Trophoblast cell (in vitro differentiated cells and primary cell): ENCODE data around the gene TMEM95.
A peak's percentile ranks its signal among the peaks of the same experiment; 100 is the strongest.

Experiments used
- DNase-seq, 2 donors: peaks; one replicate each; pipeline ENCODE4 v3.0.0-alpha.2; 2016
- H2AFZ ChIP-seq: 2 replicates; pipeline ENCODE4 v1.6.1; 2013; ENCODE audit warnings: low read length, moderate library complexity, mild to moderate bottlenecking; ENCODE audit not compliant: insufficient read depth, poor library complexity
- H2AK5ac ChIP-seq: 2 replicates; pipeline ENCODE4 v1.6.1; 2013; ENCODE audit warnings: mild to moderate bottlenecking, low read length
- H2BK120ac ChIP-seq: 2 replicates; pipeline ENCODE4 v1.6.1; 2013; ENCODE audit warnings: low read length, mild to moderate bottlenecking, moderate library complexity; ENCODE audit not compliant: insufficient read depth, poor library complexity
- H2BK12ac ChIP-seq: 2 replicates; pipeline ENCODE4 v1.6.1; 2013; ENCODE audit warnings: mild to moderate bottlenecking, low read length, moderate library complexity
- H2BK5ac ChIP-seq: 2 replicates; pipeline ENCODE4 v1.6.1; 2013; ENCODE audit warnings: low read length, low read depth, moderate library complexity, mild to moderate bottlenecking; ENCODE audit not compliant: poor library complexity
- H3K14ac ChIP-seq: 2 replicates; pipeline ENCODE4 v1.6.1; 2013; ENCODE audit warnings: mild to moderate bottlenecking, low read length
- H3K18ac ChIP-seq: 2 replicates; pipeline ENCODE4 v1.6.1; 2013; ENCODE audit warnings: mild to moderate bottlenecking, low read length
- H3K23ac ChIP-seq: 2 replicates; pipeline ENCODE4 v1.6.1; 2013; ENCODE audit warnings: low read length
- H3K27ac ChIP-seq: 2 replicates; pipeline ENCODE4 v1.5.1; 2013; ENCODE audit warnings: low read depth, mild to moderate bottlenecking, inconsistent platforms, low read length, moderate library complexity
- H3K27me3 ChIP-seq: 2 replicates; pipeline ENCODE4 v1.6.1; 2013; ENCODE audit warnings: inconsistent platforms, mild to moderate bottlenecking, low read length, moderate library complexity; ENCODE audit not compliant: insufficient read depth
- H3K36me3 ChIP-seq, 2 experiments: 1 replicate in 1 of 2; 2 replicates in 1 of 2; pipeline ENCODE4 v1.6.1; 2013; ENCODE audit warnings: low read length in 2 of 2, mild to moderate bottlenecking in 2 of 2, moderate library complexity in 1 of 2; ENCODE audit not compliant: insufficient read depth in 2 of 2, control insufficient read depth in 1 of 2
- H3K4ac ChIP-seq: 2 replicates; pipeline ENCODE4 v1.6.1; 2013; ENCODE audit warnings: low read depth, mild to moderate bottlenecking, low read length, moderate library complexity
- H3K4me1 ChIP-seq, 2 experiments: 1 replicate in 1 of 2; 2 replicates in 1 of 2; pipeline ENCODE4 v1.6.1; 2013; ENCODE audit warnings: low read length in 2 of 2, mild to moderate bottlenecking in 2 of 2, moderate library complexity in 1 of 2; ENCODE audit not compliant: insufficient read depth in 2 of 2, control insufficient read depth in 1 of 2
- H3K4me2 ChIP-seq: 2 replicates; pipeline ENCODE4 v1.6.1; 2013; ENCODE audit warnings: inconsistent platforms, mild to moderate bottlenecking, low read length, moderate library complexity
- H3K4me3 ChIP-seq: 2 replicates; pipeline ENCODE4 v1.5.1; 2013; ENCODE audit warnings: mild to moderate bottlenecking, low read depth, low read length, inconsistent platforms
- H3K79me1 ChIP-seq: one replicate; pipeline ENCODE4 v1.6.1; 2013; ENCODE audit warnings: low read length
- H3K79me2 ChIP-seq: 2 replicates; pipeline ENCODE4 v1.6.1; 2013; ENCODE audit warnings: low read length, mild to moderate bottlenecking; ENCODE audit not compliant: control insufficient read depth, insufficient read depth, poor library complexity
- H3K9ac ChIP-seq: 2 replicates; pipeline ENCODE4 v1.6.1; 2013; ENCODE audit warnings: mild to moderate bottlenecking, low read length
- H3K9me3 ChIP-seq: 2 replicates; pipeline ENCODE4 v1.6.1; 2013; ENCODE audit warnings: low read depth, mild to moderate bottlenecking, control low read depth, inconsistent platforms, low read length; ENCODE audit not compliant: insufficient read depth
- H4K12ac ChIP-seq: 2 replicates; pipeline ENCODE4 v1.6.1; 2013; ENCODE audit warnings: low read depth, mild to moderate bottlenecking, low read length, moderate library complexity
- H4K8ac ChIP-seq: 2 replicates; pipeline ENCODE4 v1.6.1; 2013; ENCODE audit warnings: low read depth, mild to moderate bottlenecking, low read length, moderate library complexity
- H4K91ac ChIP-seq: one replicate; pipeline ENCODE4 v1.6.1; 2013; ENCODE audit warnings: low read depth, mild to moderate bottlenecking, low read length, moderate library complexity
- WGBS: extraction: QIAGEN DNeasy Blood & Tissue Kit; methylation state at CpG from one replicate; pipeline ENCODE4 v1.1.7; 2013; ENCODE audit warnings: missing lambda C conversion rate; ENCODE audit not compliant: insufficient read length, insufficient coverage; ENCODE audit errors: extremely low coverage; 5-methylcytosine and 5-hydroxymethylcytosine counted together

TMEM95 gene

DNA sequence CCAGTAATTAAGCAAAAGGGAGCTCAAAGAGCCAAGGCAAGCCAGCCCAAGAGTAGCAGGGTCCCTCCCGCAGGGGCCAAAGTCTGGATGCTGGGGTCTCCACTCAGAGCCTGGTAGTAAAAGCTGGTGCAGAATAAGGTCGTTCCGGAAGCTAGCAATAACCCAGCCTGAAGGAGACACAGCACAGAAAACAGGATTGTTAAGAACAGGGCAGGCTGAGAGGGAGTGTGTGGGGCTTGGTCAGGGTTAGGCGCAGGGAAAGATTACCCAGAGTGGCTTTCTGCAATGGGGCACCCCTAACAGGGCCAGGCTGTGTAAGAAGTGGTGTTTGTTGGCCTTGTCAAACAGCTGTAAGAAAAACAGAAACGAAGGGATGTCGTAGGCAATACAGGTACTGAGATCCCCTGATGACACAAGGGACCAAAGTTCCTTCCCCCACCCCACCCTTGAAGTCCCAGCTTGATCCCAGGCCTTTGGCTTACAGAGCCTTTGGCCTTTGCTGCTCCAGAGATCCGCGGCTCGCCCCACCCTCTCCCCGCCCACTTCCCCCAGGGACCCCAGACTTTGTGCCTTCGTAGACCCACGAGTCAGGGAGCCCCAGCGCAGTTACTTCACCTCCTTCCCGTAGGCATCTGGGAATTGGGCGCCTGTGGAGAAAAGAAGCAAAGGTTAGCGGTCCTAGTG, 48.2 kb downstream of the TMEM95 start:
- H3K4me1 ChIP-seq: peaks cover 8 to 14% of the 10 kb centered on the region in 2 experiments
- H3K79me2 ChIP-seq: peaks cover 3% of the 10 kb centered on the region
- no peak for DNase-seq
- no peaks in the 10 kb centered on the region for H3K36me3 ChIP-seq
- no CpG with 5 or more reads among the region's 16 CpGs for WGBS
- H2BK5ac ChIP-seq: peak overlapping the region; percentile 64
- H2AK5ac ChIP-seq: peak overlapping the region; percentile 3
- peak overlapping the region; percentile 92 for H3K18ac ChIP-seq
- H3K27ac ChIP-seq: peak overlapping the region; percentile 95
- peak overlapping the region; percentile 46 for H2BK120ac ChIP-seq
- peaks cover 15% of the 10 kb centered on the region for H3K79me1 ChIP-seq
- H3K27me3 ChIP-seq: no peaks in the 10 kb centered on the region
- H4K12ac ChIP-seq: peak overlapping the region; percentile 81
- peak overlapping the region; percentile 87 for H3K14ac ChIP-seq
- H2BK12ac ChIP-seq: peak overlapping the region; percentile 94
- H2AFZ ChIP-seq: peak overlapping the region; percentile 39
- peak overlapping the region; percentile 78 for H3K4ac ChIP-seq
- H4K91ac ChIP-seq: peak overlapping the region; percentile 75
- H3K4me3 ChIP-seq: peak overlapping the region; percentile 68
- H3K4me2 ChIP-seq: peak overlapping the region; percentile 85
- H4K8ac ChIP-seq: peak overlapping the region; percentile 74
- peak overlapping the region; percentile 34 for H3K23ac ChIP-seq
- H3K9ac ChIP-seq: peak overlapping the region; percentile 54
- no peaks in the 10 kb centered on the region for H3K9me3 ChIP-seq

DNA sequence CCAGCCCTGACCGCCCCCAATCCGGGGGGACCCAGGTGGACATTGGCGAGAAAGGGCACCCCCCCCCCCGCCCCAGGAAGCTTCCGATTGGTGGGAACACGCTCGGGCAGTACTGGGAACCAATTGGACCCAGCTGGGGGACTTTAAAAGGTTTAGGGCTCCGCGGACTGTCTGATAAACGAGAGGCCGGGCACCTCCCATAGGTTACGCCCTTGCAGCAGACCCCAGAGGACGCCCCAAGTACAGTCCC, 48.7 kb downstream of the TMEM95 start:
- peak overlapping the region; percentile 87 for H4K12ac ChIP-seq
- H3K27ac ChIP-seq: peak overlapping the region; percentile 95
- peaks cover 8 to 14% of the 10 kb centered on the region in 2 experiments for H3K4me1 ChIP-seq
- no peak overlapping the region for H2AK5ac ChIP-seq
- H3K79me2 ChIP-seq: peaks cover 3% of the 10 kb centered on the region
- peak overlapping the region; percentile 94 for H4K8ac ChIP-seq
- peaks cover 2 to 3% of the 10 kb centered on the region in 2 experiments for H3K36me3 ChIP-seq
- peak overlapping the region; percentile 79 for H2BK120ac ChIP-seq
- no peak overlapping the region for H3K23ac ChIP-seq
- peak overlapping the region; percentile 93 for H3K9ac ChIP-seq
- no CpG with 5 or more reads among the region's 13 CpGs for WGBS
- DNase-seq: no peak
- H4K91ac ChIP-seq: peak overlapping the region; percentile 83
- H2AFZ ChIP-seq: peak overlapping the region; percentile 17
- peak overlapping the region; percentile 91 for H3K14ac ChIP-seq
- H3K18ac ChIP-seq: peak overlapping the region; percentile 96
- H2BK12ac ChIP-seq: no peak overlapping the region
- no peak overlapping the region for H3K4ac ChIP-seq
- H3K9me3 ChIP-seq: no peaks in the 10 kb centered on the region
- H3K4me3 ChIP-seq: peak overlapping the region; percentile 83
- H3K79me1 ChIP-seq: peaks cover 15% of the 10 kb centered on the region
- H2BK5ac ChIP-seq: peak overlapping the region; percentile 96
- no peaks in the 10 kb centered on the region for H3K27me3 ChIP-seq
- peak overlapping the region; percentile 85 for H3K4me2 ChIP-seq

DNA sequence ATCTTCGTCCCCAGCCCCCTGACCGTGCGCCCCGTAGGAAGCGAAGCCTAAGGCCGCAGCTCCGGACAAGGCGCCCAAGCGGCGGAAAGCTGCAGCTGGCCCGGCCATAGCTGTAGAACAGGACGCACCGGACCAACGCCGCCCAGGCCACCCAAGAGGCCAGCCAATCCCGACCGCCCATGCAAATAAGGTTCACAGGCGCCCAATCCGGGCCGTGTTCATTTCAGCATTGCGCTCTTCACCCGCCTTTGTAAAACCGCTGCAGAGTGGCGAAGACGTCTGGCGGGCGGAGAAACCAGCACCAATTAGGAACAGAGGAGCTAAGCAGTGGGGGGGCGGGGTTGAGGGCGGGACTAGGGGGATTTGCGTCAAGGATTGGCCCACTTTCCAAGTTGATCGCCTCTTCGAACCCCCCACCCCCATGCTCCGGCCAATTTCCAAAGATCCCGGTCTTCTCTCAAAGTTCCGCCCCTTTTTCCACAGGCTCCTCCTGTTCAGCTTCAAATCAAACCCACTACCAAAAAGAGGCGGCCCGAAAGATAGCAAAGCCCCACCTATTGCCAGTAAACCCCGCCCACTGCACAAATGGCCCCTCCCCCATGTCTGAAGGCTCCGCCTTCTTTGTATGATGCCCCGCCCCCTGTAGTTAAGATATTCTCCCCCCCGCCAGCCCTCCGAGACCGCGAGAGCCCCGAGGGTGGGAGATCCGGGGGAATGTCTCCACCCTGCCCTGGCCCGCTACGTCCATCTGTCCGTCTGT, 49.2 kb downstream of the TMEM95 start, which contains the start of gene TMEM256:
Gene TMEM256, minus strand, starts transcription at position 121 of the 760 bp plus-strand sequence. Its CDS starts 13 bp downstream, at position 108.
- H3K9me3 ChIP-seq: no peaks in the 10 kb centered on the region
- peaks cover 3% of the 10 kb centered on the region for H3K79me2 ChIP-seq
- peak within 1 kb of the TSS; percentile 91 for H3K14ac ChIP-seq
- H3K4ac ChIP-seq: peak within 1 kb of the TSS; percentile 78
- H2BK5ac ChIP-seq: peak within 1 kb of the TSS; percentile 96
- WGBS: no CpG with 5 or more reads among the region's 49 CpGs
- H3K36me3 ChIP-seq: peaks cover 6 to 8% of the 10 kb centered on the region in 2 experiments
- peaks cover 8 to 14% of the 10 kb centered on the region in 2 experiments for H3K4me1 ChIP-seq
- peak within 1 kb of the TSS; percentile 95 for H3K27ac ChIP-seq
- peak; percentile 100 for DNase-seq
- peak within 1 kb of the TSS; percentile 89 for H2AFZ ChIP-seq
- H4K12ac ChIP-seq: peak within 1 kb of the TSS; percentile 87
- peak within 1 kb of the TSS; percentile 79 for H2BK120ac ChIP-seq
- peak within 1 kb of the TSS; percentile 34 for H3K23ac ChIP-seq
- H3K79me1 ChIP-seq: peaks cover 15% of the 10 kb centered on the region
- peak within 1 kb of the TSS; percentile 96 for H3K18ac ChIP-seq
- H3K27me3 ChIP-seq: no peaks in the 10 kb centered on the region
- peak within 1 kb of the TSS; percentile 83 for H3K4me3 ChIP-seq
- H4K91ac ChIP-seq: peak within 1 kb of the TSS; percentile 83
- H3K9ac ChIP-seq: peak within 1 kb of the TSS; percentile 93
- H2BK12ac ChIP-seq: peak within 1 kb of the TSS; percentile 94
- peak within 1 kb of the TSS; percentile 94 for H4K8ac ChIP-seq
- H2AK5ac ChIP-seq: peak within 1 kb of the TSS; percentile 3
- peak within 1 kb of the TSS; percentile 85 for H3K4me2 ChIP-seq

DNA sequence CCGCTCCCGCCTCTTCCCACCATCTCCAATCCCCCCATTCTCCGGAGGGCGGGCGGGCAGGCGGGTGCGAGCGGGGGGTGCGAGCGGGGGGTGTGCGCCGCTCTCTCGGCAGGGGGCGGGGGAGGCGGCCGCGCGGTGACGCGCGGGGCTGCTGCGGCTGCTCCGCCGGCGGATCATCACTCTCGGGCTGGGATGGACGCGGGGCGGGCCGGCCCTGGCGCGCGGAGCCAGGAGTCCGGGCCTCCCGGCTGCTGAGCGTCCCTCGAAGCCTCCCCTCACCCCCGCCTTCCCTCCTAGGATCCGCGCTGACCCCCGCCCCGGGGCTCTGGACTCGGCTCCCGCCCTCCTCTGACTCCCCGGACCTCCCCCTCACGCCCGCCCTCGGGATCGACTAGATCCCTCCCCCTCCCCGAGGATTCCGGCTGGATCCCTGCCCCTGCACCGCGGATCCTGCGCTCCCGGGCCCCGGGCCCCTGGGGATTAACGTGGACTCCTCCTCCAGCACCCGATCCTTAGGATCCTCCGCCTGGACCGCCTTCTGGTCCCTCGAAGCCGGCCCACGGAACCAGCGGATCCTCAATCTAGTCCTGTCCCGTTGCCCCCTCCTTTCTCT, 49.9 kb downstream of the TMEM95 start:
- Histone ChIP-seq H3K79me2 (peaks cover 3% of the 10 kb centered on the region), H3K4me3 (peak overlapping the region; percentile 79), H3K27me3 (no peaks in the 10 kb centered on the region), H4K8ac (peak overlapping the region; percentile 86), H3K23ac (no peak overlapping the region), H4K12ac (peak overlapping the region; percentile 85), H2AFZ (peak overlapping the region; percentile 89), H3K27ac (peak overlapping the region; percentile 35), H3K14ac (peak overlapping the region; percentile 53), H2BK120ac (peak overlapping the region; percentile 62), H3K4me1 (peaks cover 6 to 14% of the 10 kb centered on the region in 2 experiments), H2AK5ac (peak overlapping the region; percentile 53), H3K4ac (peak overlapping the region; percentile 15), H3K9ac (peak overlapping the region; percentile 12), H3K79me1 (peaks cover 15% of the 10 kb centered on the region), H3K36me3 (peaks cover 12 to 15% of the 10 kb centered on the region in 2 experiments), H2BK12ac (no peak overlapping the region), H3K4me2 (peak overlapping the region; percentile 71), H2BK5ac (no peak overlapping the region), H3K18ac (peak overlapping the region; percentile 96), H4K91ac (peak overlapping the region; percentile 70), H3K9me3 (no peaks in the 10 kb centered on the region)
- peak in 1 of 2 donors; percentile 42 for DNase-seq
- no CpG with 5 or more reads among the region's 65 CpGs for WGBS
